Measurements from ENCODE around the gene FRAT2.

Gene FRAT2, protein sequence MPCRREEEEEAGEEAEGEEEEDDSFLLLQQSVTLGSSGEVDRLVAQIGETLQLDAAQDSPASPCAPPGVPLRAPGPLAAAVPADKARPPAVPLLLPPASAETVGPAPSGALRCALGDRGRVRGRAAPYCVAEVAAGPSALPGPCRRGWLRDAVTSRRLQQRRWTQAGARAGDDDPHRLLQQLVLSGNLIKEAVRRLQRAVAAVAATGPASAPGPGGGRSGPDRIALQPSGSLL

GRCh38 chr10:97334370-97335175 is at the start of gene FRAT2:
Gene FRAT2 (minus strand): TSS chr10:97334729. CDS start chr10:97334572, 157 bp downstream.
- peak; percentile 88 to 90 for DNase-seq

DNA sequence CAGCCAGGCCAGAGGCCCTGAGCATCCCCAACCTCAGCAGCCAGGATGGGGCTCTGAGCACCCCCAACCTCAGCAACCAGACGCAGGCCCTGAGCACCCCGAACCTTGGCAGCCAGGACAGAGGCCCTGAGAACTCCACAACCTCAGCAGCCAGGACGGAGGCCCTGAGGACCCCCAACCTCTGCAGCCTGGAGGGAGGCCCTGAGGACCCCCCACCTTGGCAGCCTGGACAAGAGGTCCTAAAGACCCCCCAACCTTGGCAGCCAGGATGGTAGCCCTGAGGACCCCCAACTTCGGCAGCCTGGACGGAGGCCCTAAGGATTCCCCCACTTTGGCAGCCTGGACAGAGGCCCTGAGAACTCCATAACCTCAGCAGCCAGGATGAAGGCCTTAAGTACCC is 49.6 kb upstream of the FRAT2 start:
- DNase-seq: no peak

DNA sequence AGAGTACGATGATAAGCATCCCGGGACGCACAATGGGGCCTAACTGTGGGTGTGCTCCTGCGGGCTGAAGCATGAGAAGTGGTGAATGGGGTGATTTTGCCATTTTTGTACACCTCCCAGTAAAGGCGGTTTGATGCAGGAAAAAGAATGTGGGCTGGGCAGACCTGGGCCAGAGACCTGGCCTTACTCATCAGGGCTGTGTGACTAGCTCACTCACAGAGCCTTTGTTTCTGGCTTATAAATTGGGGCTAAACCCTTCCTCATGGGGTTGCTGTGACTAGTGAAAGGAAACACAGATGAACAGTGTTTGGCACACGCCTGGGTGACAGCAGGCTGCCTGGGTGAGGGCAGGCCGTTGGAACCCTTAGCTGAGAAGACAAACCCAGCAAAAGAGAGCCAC is 48.6 kb upstream of the FRAT2 start:
- no peak for DNase-seq

- DNase-seq: no peak
These were observed 47.1 kb upstream of the FRAT2 start for GRCh38 chr10:97381626-97382025.

GRCh38 chr10:97380516-97380915 is 46.0 kb upstream of the FRAT2 start:
- DNase-seq: no peak

DNA sequence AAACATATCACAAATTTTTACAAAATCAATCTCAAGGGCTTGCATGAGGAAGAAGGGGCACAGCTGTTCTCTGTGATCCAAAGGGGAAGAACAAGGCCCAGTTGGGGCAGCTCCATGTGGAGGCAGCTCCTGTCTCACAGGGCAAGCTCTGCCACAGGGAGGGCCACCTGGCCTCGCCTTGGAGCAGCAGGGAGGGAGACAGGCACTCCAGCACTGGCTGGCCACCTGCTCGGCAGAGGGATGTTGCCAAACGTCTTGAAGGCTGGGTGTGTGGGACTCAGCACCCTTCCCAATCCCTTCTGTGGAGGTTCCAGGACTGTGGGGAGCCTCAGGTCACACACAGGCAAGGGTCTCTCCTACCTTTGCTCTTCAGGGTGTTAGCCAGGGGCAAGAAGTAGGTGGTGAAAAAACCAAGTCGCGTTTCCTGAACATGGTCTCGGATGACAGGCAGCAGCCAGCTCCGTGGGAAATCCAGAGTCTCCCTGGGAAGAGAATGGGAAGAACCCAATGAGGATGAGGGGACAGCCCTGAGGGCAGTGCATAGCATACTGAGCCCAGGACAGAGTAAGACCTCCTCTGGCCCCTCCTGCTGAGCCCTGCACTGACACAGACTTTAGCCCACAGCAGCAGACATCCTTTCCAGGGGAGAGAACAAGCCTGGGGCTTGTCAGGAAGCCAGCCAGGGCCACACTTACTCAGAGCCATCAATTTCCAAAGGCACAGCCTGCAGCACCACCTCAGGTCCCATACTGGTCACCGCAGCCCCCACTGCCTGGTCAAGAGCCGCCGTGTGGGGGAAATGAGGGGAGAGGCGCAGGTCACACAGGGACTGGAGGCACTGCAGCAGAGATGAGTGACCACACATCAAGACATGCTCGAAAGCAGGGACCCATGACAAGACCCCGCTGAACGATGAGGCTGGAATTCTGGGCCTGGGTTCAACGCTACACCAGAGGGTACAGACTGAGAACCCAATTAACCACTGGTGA is 44.7 kb upstream of the FRAT2 start:
- no peak for DNase-seq

DNA sequence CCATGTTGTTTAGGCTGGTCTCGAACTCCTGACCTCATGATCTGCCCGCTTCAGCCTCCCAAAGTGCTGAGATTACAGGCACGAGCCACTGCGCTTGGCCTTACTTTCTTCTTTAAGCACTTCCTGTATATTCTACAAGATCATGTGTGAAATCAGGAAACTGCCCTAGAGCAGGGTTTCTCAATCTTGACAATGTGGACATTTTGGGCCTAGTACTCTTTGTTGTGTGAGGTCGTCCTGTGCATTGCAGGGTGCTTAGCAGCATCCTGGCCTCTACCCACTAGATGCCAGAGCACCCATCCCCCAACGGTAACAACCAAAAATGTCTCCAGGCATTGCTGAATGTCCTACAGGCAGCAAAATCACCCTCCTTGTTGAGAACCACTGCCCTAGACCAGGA is 41.9 kb upstream of the FRAT2 start:
- DNase-seq: peak in 1 of 2 donors; percentile 48

- DNase-seq: no peak
These were observed 38.9 kb upstream of the FRAT2 start for GRCh38 chr10:97373456-97373855.

GRCh38 chr10:97372233-97372875 is 37.8 kb upstream of the FRAT2 start:
- DNase-seq: no peak

GRCh38 chr10:97371696-97372095 is 37.2 kb upstream of the FRAT2 start:
- no peak for DNase-seq

DNA sequence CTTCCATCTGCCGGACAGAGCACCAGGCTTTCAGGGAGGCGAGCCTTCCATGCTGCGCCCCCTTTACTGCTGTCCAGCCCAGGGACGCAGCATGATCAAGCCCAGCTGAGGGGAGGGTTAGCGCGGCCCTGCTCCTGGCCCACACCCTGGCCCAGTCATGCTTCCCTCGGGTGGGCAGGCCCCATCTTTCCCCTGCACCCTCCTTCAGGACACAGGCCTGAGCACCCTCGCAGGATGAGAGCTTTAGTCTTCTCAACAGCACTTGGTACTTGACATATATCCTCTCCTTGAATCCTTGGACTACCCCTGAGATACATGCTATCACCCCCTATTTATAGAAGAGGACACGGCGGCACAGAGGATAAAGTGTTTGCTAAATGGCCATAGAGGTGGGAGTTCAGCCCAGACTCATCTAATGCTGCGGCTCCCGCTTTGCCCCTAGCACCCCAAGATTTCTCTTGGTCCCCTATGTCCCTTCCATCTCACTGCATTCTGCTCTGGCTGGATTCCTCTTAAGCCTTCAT is 32.7 kb upstream of the FRAT2 start:
- no peak for DNase-seq

DNA sequence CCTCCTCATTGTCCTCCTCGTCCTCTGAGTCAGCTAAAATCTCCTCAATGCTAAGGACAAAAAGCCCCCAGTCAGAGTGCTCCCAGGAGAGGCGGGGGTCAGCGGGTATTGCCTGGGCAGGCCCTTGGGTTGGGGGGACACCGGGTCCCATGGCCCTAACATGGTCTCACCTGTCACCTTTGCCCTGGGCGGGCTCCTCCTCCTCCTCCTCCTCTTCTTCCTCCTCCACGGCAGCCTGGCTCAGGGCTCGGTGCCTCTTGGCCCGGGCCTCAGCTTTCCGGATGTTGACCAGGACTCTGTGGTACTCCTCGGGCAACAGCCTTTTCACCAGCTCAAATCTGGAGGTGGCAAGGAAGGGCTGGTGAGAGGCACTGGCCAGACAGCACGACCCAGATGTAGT is 32.0 kb upstream of the FRAT2 start:
- DNase-seq: no peak

- peak in 1 of 2 donors; percentile 32 for DNase-seq
These were observed 31.3 kb upstream of the FRAT2 start for GRCh38 chr10:97365761-97366351.

- DNase-seq: no peak
These were observed 28.5 kb upstream of the FRAT2 start for GRCh38 chr10:97363071-97363470.

- no peak for DNase-seq
These were observed 27.9 kb upstream of the FRAT2 start for GRCh38 chr10:97362310-97363033.

DNA sequence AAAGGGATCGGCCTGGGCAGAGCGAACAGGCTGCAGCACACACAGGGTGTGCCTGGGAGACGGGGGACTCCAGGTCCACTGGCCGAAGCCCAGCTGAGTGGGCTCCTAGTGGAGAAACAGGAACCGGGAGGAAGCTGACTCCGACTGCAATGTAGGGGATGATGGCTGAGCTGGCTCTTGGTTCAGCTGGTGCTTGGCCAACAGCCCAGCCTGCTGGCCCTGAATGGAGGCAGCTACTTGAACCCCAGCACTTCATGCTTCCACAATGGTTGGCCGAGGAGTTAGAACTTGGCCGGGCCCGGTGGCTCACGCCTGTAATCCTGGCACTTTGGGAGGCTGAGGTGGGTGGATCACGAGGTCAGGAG is 27.0 kb upstream of the FRAT2 start:
- no peak for DNase-seq

- DNase-seq: no peak
These were observed 26.4 kb upstream of the FRAT2 start for GRCh38 chr10:97360705-97361536.

- DNase-seq: no peak
These were observed 24.3 kb upstream of the FRAT2 start for GRCh38 chr10:97358781-97359180.

DNA sequence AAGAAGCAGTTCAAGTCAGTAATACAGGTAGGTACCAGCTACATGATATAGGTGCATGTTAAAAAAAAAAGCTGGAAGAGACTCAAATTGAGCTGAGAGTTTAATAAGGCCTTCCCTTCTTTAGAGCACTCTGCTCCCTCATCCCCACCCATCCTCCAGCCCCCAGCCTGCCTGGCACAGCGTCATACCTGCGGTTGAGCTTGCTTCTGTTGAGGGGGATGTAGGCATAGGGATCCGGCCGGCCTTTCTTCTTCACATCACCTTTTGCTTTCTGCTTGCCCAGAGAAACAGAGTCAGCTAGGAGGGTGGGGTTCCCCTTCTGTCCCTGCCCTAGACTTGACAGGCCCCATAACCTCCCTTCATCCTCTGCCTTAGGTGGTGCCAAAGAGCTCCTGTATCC is 23.8 kb upstream of the FRAT2 start:
- no peak for DNase-seq

- DNase-seq: no peak
These were observed 22.4 kb upstream of the FRAT2 start for GRCh38 chr10:97356918-97357317.
